Stimulated activated CD8-positive, alpha-beta memory T cell treated with anti-CD3 and anti-CD28 coated beads, Interleukin-15, amount 100 ng/mL, for 4 hours (primary cell): ENCODE measurements around the gene OSTC.
"Not testable (repeated sequence)": the region's sequence is repeated elsewhere in the genome, so short reads cannot be mapped to it uniquely, and the experiment has no call there.

Source experiments
- DNase-seq, 2 donors: peaks; one replicate each; pipeline ENCODE4 v3.0.0-alpha.2; 2020; ENCODE audit warnings: low read depth in 2 of 2

OSTC gene

DNA sequence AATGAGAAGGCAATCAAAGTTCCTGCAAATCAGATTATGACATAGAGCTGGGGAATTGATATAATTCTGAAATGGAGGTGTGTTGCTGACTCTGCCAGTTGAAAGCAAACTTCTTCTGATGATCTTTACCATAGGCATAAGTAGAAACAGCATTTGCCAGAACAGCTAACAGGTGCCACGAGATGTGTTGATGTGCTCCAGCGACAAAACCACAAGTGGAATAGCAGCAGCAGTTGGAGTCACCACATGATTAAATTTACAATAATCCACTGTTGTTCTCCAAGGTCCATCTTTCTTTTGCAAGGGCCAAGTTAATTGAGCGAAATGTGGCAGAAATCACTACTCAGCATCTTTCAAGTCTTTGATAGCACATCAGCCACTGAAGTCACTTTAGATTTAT, 3.7 kb upstream of the OSTC start:
- DNase-seq, result no peak

DNA sequence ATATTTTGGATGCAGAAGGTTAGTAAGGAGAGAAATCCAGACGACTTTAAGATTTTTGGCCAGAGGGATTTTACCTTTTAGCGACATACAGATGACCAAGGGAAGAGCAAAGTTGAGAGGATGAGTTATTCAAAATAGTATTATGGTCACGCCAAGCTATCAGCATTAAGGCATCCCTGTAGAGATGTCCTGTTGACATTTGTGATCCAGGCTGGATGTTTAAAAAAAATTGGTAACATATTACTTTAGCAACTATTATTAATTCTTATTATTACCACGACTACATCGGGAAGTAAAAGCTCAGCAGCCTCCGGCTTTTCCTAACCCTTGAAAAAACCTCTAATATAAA, 562 bp upstream of the OSTC start:
- DNase-seq, result no peak

DNA sequence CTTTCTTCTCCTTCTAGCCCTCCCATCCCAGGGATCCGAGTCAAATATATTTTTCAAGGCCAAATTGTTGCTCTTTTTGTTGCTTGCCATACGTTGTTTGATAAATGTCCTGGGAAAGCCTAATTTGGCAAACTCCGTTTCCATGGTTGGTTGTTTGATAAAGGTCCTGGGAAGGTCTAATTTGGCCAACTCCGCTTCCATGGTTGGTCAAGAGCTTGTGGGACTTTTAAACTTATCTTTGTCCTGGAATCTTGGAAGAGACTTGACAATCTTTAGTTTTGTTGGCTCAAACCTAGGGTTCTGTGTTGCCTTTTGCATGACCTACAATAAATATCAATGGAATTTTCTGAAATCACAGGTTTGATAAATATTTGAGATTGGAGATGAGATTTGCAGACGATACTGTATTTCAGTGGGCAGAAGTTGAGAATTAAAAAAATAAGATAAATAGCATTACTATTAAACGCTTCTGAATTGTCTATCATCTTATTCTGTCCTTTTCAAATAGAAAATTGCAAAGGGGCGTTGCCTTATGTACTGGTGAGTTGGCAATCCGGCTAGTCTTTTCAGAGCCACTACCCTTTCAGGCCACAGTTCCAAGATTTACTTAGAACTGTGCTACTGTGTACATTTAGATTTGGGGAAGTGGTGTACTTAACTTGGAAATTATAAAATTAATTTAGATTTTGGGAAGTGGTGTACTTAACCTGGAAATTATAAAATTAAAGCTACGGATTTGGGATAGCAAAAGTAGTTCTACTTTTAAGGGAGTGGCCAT, 804 bp downstream of the OSTC start:
- DNase-seq, result no peak

DNA sequence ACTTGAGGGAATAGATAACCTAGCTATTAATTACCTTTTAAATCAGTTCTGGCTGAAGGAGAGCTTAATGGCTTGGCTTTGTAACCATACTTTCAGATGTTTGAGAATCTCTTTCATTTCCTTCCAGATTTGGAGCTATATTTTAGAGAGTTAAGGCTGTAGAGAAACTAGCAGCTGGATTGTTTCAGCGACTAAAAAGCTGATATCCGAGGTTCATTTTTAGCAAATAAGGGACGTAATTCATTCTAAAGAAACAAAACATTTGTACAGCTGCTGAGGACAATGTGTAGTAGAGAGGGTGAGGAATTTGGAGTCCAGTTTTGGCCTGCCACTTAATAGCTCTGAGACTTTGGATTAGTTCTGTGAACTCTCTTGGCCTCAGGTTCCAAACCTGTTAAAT, 12.2 kb downstream of the OSTC start:
- DNase-seq, result no peak

DNA sequence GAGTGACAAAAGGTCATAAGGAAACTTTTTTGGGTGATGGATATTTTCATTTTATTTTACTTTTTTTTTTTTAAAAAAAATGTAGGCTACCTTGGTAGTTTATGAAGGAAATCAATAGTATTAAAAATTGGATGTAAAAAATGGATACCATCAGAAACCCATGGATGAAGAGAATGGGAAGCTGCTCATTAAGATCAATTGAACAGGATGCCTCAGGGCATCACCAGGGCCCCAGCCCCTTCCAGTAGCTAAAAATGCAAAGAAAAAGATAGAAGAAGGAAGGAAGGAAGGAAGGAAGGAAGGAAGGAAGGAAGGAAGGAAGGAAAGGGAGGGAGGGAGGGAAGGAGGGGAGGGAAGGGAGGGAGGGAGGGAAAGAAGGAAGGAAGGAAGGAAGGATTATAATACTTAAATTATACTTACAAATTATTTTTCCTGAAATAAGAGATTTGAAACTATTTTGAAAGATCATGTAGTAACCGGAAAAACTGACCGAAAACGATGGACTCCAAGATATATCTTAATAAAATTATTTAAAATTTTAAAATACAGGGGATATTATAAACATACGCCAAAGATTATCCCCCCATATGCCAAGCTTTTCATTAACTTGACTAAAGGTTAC, 24.1 kb downstream of the OSTC start:
- DNase-seq, result no peak

DNA sequence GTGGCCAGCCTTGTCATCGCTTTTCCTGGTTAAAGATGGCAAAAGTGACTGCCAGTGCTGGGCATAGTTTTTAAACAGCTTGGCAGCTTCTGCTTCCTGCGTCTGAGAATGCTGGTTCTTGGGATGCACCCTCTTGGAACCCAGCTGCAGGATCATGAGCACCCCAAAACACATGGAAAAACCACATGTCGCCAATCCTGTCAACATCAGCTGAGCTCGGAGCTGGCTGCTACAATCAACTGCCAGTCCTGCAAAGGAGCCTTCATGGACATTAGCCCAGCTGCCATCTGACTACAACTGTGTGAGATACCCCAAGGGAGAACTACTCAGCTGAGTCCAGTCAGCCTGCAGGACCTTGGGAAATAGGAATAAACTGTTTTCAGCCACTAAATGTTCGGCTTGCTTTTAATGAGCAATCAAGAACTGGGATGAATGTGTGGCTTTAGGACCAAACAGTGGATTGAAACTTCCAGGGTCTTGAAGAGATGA, 31.0 kb downstream of the OSTC start:
- DNase-seq, result no peak

DNA sequence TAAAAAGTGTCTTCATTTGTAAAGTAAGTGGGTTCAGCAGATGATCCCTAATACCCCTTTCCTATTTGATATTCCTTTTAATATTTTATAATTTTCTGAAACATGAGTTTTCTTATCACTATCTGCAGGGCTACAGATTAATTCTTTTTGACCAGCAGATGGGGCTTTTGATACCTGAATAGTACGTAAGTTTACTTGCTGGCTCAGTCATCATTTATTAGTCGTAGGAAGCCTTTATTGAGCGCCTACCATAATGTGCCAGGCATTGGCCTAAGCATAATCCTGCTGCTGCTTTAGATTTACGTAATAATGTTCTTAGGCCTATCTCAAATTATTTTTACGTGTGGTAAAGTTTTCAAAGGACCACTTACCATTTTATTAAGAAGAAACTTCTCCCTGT, 33.1 kb downstream of the OSTC start:
- no peak for DNase-seq

DNA sequence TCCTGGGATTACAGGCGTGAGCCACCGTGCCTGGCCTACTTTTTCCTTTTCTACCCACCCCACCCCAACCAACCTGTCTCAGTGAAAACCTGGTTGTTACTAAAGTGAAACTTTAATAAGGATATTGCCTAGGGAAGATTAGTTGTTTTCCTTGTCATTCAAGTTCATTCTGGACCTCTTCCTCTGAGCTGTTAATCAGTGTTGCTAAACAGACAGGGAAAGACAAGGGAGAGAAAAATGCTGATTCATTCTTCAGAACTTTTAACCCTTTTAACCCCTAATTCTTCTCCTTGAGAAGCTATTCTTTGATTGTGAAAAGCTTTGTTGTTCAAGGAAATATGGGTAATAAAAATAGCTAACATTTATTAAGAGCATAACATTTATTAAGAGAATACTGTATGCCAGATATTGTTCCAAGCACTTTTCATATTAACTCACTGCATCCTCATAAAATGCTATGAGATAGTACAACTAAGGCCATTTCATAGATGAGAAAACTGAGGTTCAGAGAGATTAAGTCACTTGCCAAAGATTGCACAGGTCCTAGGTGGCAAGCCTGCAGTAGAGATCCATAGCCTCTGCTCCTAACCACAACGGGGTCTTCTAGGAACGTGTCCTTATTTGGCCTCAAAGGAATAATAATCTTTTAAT, 34.8 kb downstream of the OSTC start:
- DNase-seq, result no peak

DNA sequence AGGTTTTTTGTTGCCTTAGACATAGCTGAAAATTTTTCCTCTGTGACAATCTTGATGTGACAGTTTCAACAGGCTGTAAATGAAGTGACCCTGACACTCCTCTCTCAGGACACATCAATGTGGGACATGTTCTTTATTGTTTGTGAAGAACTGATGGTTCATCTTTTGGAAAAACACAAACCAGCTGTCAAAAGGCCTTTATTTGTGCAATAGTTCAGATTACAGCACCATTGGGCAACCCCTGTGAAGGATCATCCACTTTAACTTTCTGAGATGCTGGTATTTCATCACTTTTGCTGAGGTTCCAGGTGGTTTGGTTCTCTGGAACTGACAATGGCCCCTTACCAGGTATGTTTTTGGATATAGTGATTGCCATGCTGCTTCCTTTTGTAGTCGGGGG, 40.3 kb downstream of the OSTC start:
- no peak for DNase-seq

DNA sequence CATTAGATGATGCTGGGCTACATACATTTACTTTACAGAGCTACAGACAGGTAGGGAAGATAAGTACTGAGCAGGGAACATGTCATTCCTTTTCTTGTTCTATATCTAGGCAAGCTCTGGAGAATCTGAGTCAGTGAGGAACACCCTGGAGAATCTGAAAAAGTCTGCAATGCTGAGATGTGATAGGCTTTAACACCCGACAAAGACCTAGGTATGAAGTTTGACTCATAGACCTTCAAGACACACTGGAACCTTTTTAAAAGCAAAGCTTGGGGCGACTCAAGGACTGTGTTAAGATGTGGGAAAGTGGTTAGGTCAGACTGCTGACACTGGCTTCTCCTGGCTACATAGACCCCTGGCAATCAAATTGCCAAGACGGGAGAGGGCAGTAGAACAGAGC, 42.8 kb downstream of the OSTC start:
- no peak for DNase-seq

DNA sequence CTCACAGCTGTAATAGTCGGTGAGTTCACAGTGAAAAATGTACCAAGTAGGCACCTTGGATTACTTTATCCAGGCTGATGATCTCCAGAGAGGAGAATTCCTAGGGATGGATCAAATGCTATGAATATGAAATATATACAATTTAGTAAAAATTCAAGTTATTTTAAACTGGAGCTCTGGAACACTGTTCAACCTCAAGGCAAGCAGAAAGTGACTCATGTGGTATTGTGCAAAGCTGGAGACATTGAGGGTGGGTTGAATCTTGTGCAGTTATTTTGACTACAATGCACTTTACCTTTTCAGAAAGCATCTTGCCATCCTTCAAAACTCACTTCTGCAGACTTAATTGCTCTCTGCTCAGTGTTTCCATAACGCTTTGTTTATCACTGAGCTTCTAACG, 43.4 kb downstream of the OSTC start:
- no peak for DNase-seq

DNA sequence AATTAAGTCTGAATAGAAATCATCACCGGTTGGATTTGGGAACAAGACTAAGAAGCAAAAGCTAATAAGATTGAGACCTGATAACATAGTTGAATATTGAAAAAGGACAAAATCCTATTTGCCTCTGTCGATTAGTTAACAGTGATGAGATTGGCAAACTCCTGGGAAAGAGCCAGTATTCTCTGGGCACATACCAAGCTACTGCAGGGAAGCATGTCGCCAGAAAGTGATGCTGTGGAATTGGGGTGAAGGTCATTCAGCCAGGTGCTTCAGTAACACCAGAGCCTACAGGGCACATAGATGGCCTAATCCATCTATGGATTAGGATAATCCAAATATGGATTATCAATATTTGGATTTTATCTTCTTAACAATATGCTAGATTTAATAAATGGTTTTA, 44.0 kb downstream of the OSTC start:
- no peak for DNase-seq

DNA sequence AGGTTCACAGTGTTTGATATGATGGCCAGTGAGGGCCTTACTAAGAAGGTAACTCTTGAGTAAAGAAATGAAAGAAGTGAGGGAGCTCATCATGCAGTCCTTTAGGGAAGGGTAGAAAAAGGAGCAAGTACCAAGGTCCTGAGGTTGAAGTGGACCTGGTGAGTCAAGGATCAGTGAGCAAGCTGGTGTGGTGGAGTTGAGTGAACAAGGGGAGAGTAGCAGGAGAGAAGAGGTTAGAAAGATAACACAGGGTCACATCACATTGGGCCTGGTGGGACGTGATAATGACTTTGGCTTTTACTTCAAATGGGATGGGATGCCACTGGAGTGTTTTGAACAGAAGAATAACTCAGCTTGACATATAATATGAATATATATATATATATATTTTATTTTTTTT, 44.7 kb downstream of the OSTC start:
- DNase-seq, result no peak

DNA sequence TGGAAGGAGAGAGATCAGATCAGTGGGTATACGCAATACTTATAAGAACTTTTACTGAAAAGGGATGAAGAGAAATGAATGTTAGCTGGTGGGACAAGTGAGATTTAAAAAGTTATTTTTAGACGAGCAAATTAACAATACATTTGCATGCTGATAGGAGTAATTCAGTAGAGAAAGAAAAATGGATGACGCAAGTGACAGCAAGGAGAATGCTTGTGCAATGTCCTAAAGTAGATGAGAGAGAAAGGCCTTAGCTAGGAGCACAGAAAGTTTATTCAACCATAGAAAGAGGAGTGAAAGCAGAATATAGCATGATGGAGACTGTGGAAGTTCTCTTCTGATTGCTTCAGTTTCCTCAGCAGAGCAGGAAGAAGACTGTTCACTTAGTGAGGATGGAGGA, 45.8 kb downstream of the OSTC start:
- DNase-seq, result no peak

DNA sequence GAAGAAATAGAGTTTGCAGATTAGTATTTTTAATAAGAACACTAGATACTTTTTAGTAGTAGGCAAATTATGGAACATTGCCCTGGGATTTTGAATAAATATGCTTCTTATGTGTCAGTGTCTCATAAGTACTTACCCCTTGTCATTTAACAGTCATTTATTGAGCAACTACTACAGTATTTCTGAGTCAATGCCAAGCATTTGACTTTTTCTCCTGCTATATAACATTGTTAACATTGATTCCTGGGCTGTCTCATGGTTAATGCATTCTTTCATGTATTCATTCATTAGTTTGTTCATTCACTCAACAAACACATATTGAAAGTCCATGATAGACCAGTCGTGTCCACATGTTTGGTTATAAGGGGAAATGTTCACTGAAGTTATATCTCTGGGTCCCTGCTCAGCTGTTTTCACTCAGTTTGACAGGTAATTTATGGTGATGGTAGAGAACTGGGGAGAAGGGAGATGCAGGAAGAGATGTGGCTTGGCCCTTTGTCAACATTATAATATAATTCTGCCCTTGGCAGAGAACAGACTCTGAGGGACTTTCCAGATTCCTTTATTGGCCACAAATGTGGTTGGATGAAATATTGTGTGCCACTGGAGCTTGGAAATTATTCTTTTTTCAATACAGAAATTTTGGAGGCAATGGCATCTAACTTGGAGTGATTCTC, 49.8 kb downstream of the OSTC start:
- DNase-seq, result no peak

DNA sequence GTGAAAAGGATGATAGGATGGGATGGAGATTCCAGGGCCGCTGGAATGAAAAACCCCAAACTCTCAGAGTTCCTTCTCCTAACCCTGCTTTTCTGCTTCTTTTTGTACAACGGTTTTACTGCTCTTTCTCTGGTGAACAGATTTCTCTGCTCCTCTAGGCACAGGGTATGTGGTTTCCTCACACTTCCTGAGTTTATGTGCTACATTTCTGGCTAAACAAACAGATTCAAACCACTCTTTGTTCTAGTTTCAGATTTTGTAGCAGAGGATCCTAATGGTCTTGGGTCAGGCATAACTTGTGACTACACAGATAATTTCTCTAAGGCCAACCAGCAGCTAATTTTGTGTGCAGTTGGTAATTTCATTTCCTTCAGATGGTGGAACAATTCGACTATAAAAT, 52.6 kb downstream of the OSTC start:
- DNase-seq, result no peak

DNA sequence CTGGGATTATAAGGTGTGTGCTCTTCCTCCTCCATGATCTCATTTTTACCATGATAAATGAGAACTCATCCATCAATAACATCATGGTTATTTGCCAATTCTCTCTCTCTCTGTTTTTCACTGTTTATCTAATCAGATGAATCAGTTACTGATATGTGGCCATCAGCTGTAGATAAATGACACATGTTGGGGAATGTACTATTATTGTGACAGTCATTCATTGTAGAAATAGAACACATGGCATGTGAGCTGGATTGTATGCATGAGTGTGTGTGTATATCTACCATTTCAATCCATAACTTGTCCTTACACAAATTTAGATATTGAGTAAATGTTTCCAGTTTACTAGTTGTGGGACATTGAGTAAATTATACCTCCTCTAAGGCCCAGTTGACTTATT, 53.0 kb downstream of the OSTC start:
- no peak for DNase-seq

DNA sequence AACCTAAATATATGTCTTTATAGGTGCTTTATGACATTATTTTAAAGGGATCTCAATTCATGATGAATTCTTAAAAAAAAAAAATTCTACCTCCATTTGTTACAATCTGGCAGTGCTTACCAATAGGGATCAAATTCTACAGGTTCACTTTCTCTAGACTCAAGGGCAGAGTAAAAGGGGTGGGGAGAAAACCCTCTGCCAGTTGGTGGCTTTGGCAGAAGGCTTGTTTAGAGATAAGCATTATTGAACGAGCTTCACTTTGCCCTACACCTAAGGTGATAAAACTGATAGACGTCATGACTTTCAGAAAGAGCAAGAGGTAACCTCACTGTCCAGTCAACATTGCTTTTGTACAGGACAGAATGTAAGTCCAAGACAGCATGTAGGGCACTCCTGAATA, 53.6 kb downstream of the OSTC start:
- no peak for DNase-seq

DNA sequence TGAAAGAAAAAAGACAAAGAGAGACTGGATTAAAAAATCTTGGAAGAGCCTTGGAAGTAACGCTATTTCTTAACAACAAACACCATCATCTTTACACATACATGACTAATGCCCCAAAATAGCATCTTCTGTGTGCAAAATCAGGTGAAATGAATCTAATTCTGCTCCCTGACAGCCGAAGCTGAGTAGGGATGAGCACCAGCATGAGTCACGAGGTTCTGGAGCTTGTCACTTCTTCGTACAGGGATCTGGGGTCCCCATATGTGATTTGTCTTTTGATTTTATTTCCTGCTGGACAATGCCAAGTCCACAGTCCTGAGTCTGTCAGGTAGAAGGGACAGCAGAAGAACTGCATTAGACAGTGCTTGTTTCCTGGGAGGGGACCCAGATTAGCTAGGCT, 55.9 kb downstream of the OSTC start:
- DNase-seq, result no peak

DNA sequence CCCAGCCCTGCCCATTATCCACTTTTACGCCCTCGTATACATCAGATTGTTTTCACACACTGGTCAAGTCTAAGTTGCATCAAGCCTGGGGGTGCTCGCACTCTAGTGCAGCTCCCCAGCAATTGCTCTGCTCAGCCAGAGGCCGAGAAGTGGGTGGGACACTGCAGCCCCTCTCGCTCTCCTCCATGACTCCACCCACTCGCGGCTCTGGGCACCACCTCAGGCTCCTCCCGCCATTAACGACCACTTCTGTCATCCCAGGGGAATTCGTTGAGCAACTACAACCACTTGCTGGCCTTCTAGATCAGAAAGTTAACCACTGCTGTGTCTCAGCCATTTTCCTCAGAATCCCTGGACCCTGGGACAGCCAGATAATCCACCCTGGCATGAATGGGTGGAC, 58.8 kb downstream of the OSTC start:
- DNase-seq, result no peak

DNA sequence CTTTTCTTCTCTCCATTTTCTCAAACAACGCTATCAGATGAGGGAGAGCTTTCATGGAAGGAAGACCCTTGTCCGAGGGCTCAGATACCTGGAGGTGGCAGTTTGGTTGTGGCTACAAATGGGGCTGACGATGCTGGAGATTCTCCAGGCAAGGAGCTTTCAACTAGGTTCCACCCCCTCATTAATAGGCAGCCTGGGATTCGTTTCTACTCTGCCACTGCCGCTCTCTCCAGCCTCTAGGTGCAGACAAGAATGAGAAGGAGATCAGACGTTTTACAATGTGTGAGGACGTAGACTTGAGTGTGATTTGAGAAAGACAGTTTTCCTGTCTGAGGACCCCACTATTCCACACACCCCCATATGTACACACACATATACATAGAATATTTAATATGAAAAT, 59.3 kb downstream of the OSTC start:
- DNase-seq, result no peak

DNA sequence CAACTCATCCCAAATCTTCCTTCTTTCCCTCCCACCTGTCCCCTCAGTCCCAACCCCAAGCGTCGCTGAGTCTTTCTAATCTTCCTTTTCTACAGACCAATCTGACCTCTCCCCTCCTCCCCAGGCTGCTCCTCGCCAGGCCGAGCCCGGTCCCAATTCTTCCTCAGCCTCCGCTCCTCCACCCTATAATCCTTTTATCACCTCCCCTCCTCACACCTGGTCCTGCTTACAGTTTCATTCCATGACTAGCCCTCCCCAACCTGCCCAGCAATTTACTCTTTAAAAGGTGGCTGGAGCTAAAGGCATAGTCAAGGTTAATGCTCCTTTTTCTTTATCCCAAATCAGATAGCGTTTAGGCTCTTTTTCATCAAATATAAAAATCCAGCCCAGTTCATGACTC, 60.2 kb downstream of the OSTC start:
- DNase-seq, result not testable (repeated sequence)

DNA sequence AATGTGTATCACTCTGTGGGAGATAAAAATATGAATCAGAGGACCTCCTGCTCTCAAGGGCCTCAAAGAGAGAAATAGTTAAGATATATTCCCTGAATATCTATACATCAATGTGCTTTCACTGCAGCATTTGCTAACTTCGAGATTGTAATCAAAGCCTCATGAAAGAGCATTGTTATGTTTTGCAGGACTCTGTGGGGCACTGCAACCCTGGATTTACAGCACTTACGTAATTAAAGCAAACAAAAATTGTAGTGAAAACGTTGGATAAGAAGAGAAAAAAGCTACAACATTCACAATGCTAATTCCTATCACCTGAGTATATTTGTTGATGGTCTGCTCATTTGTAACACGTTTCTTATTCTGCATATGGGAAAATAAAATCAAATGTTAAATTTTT, 64.5 kb downstream of the OSTC start:
- no peak for DNase-seq
